Kidney glomerular epithelial cell (primary cell): Measurements from ENCODE around the gene LMTK3.
A peak's percentile ranks its signal among the peaks of the same experiment; 100 is the strongest.

ENCODE experiments used
- DNase-seq: peaks from one replicate; lab custom pipeline; 2025; lab: John Stamatoyannopoulos, UW

Gene LMTK3

GRCh38 chr19:48469934-48470680 lies 41.5 kb downstream of the LMTK3 start:
- DNase-seq: no peak

- DNase-seq: peak; percentile 37
Measured at GRCh38 chr19:48469289-48469881, 42.2 kb downstream of the LMTK3 start, which contains the start of gene CYTH2. CYTH2 (plus strand) TSS chr19:48469369; CDS start chr19:48469508, 139 bp downstream.

- DNase-seq: peak; percentile 99
Measured at GRCh38 chr19:48468772-48469288, 42.8 kb downstream of the LMTK3 start.

GRCh38 chr19:48466561-48467325 lies 44.9 kb downstream of the LMTK3 start:
- DNase-seq: peak; percentile 10

GRCh38 chr19:48465215-48465614 lies 46.4 kb downstream of the LMTK3 start:
- no peak for DNase-seq

- no peak for DNase-seq
Measured at GRCh38 chr19:48461982-48462655, 49.5 kb downstream of the LMTK3 start.

GRCh38 chr19:48461651-48461981 lies 50.0 kb downstream of the LMTK3 start:
- no peak for DNase-seq

- DNase-seq: no peak
Measured at GRCh38 chr19:48458016-48458415, 53.6 kb downstream of the LMTK3 start.

- no peak for DNase-seq
Measured at GRCh38 chr19:48456864-48457263, 54.8 kb downstream of the LMTK3 start.

- no peak for DNase-seq
Measured at GRCh38 chr19:48455908-48456562, 55.6 kb downstream of the LMTK3 start.

- DNase-seq: no peak
Measured at GRCh38 chr19:48455171-48455907, 56.3 kb downstream of the LMTK3 start, which contains the start of gene KCNJ14. KCNJ14 (plus strand) TSS chr19:48455574; CDS start chr19:48461725, 6,151 bp downstream.

GRCh38 chr19:48454150-48454730 lies 57.4 kb downstream of the LMTK3 start:
- DNase-seq: no peak

- no peak for DNase-seq
Measured at GRCh38 chr19:48452289-48453190, 59.1 kb downstream of the LMTK3 start.

GRCh38 chr19:48451624-48452023 lies 60.0 kb downstream of the LMTK3 start:
- DNase-seq: no peak

GRCh38 chr19:48450863-48451262 lies 60.8 kb downstream of the LMTK3 start:
- no peak for DNase-seq

GRCh38 chr19:48450441-48450840 lies 61.2 kb downstream of the LMTK3 start:
- no peak for DNase-seq

GRCh38 chr19:48448563-48448962 lies 63.1 kb downstream of the LMTK3 start:
- DNase-seq: no peak

- DNase-seq: no peak
Measured at GRCh38 chr19:48446579-48446978, 65.1 kb downstream of the LMTK3 start.
